ENCODE data around the gene ETFDH. TPM values are rescaled to one million over a fixed set of nuclear protein-coding genes. Genes with fewer than 3 reads are reported as not detected.
A peak's percentile ranks its signal among the peaks of the same experiment; 100 is the strongest.

The ETFDH gene
- total and polyA plus RNA-seq, 2 experiments from 2014 or later, result 11.4 to 17.7 TPM

DNA sequence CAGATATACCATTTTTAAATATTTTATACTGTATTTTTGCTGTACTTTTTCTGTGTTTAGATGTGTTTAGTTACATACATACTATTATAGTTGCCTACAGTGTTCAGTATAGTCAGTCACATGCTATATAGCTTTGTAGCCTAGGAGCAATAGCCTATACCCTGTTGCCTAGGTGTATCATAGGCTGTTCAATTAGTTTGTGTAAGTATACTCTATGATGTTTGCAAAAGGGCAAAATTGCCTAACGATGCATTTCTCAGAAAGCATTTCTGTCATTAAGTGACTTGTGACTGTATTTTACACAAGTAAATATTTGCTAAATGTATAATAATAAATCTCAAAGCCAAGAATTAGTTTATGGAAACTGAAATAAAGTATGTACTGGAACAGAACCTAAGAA lies 9.5 kb downstream of the ETFDH start (continued):
- no peak for TF ChIP-seq JUNB (IDR thresholded peaks at IDR 0.05; ENCODE audit: unreplicated experiment)
- TF ChIP-seq, protein P1, sequence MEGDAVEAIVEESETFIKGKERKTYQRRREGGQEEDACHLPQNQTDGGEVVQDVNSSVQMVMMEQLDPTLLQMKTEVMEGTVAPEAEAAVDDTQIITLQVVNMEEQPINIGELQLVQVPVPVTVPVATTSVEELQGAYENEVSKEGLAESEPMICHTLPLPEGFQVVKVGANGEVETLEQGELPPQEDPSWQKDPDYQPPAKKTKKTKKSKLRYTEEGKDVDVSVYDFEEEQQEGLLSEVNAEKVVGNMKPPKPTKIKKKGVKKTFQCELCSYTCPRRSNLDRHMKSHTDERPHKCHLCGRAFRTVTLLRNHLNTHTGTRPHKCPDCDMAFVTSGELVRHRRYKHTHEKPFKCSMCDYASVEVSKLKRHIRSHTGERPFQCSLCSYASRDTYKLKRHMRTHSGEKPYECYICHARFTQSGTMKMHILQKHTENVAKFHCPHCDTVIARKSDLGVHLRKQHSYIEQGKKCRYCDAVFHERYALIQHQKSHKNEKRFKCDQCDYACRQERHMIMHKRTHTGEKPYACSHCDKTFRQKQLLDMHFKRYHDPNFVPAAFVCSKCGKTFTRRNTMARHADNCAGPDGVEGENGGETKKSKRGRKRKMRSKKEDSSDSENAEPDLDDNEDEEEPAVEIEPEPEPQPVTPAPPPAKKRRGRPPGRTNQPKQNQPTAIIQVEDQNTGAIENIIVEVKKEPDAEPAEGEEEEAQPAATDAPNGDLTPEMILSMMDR (conservative IDR thresholded peaks at IDR 0.05; ENCODE audit: low read depth in 2 of 2), result no peak
- TF ChIP-seq, protein P2, sequence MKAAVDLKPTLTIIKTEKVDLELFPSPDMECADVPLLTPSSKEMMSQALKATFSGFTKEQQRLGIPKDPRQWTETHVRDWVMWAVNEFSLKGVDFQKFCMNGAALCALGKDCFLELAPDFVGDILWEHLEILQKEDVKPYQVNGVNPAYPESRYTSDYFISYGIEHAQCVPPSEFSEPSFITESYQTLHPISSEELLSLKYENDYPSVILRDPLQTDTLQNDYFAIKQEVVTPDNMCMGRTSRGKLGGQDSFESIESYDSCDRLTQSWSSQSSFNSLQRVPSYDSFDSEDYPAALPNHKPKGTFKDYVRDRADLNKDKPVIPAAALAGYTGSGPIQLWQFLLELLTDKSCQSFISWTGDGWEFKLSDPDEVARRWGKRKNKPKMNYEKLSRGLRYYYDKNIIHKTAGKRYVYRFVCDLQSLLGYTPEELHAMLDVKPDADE (IDR thresholded peaks at IDR 0.05), result no peak
- no peak for TF ChIP-seq CREB1 (CRISPR knock-in tag; IDR thresholded peaks at IDR 0.05; ENCODE audit: low read depth)

DNA sequence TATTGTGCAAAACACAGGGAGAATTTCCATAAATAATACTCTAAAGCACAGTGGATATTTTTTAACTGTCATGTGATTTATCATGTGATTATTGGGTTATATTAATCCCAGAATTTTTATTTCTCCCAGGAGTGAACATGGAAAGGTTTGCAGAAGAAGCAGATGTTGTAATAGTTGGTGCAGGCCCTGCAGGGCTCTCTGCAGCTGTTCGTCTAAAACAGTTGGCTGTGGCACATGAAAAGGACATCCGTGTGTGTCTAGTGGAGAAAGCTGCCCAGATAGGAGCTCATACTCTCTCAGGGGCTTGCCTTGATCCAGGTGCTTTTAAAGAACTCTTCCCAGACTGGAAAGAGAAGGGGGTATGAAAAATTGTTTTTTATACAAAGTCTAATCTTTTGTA lies 10.0 kb downstream of the ETFDH start:
- no peaks in the 10 kb centered on the region for H3F3A ChIP-seq (replicated peaks; ENCODE audit: low read depth)
- no peak overlapping the region for H2AFZ ChIP-seq
- no peaks in the 10 kb centered on the region for H3K9me2 ChIP-seq (ENCODE audit: insufficient read depth)
- no peaks in the 10 kb centered on the region for H3K27me3 ChIP-seq (ENCODE audit: insufficient read depth)
- H3K4me3 ChIP-seq, result no peak overlapping the region
- Mint-ChIP-seq H3K4me3 (no peak overlapping the region), H3K4me1 (peaks cover 10% of the 10 kb centered on the region; the same call in 2 of the 3 replicates), H3K9me3 (no peaks in the 10 kb centered on the region), H3K36me3 (ENCODE audit: low read depth) (no peaks in the 10 kb centered on the region), H3K27ac (no peak overlapping the region), H3K27me3 (ENCODE audit: insufficient read depth, low read depth, poor library complexity) (no peaks in the 10 kb centered on the region)
- peaks cover 6% of the 10 kb centered on the region; the same call in 1 of the 2 replicates for H3K4me1 ChIP-seq (ENCODE audit: insufficient read depth)
- no peak for ATAC-seq
- H4K20me1 ChIP-seq (replicated peaks; ENCODE audit: insufficient read depth), result no peaks in the 10 kb centered on the region
- H3K36me3 ChIP-seq (ENCODE audit: insufficient read depth), result no peaks in the 10 kb centered on the region
- H3K27ac ChIP-seq (ENCODE audit: low read depth), result no peak overlapping the region
- DNase-seq (ENCODE audit: low spot score), result no peak
- H3K4me2 ChIP-seq, result no peak overlapping the region
- no peaks in the 10 kb centered on the region for H3K79me2 ChIP-seq (replicated peaks; ENCODE audit: insufficient read depth)
- TF ChIP-seq POLR2AphosphoS5 (IDR thresholded peaks at IDR 0.05; ENCODE audit: low read depth), result no peak
- TF ChIP-seq, protein P2 (IDR thresholded peaks at IDR 0.05), result no peak
- TF ChIP-seq CREB1 (CRISPR knock-in tag; IDR thresholded peaks at IDR 0.05; ENCODE audit: low read depth), result no peak
- no peak for TF ChIP-seq ZNF331 (CRISPR knock-in tag; IDR thresholded peaks at IDR 0.05; ENCODE audit: low read depth)
- TF ChIP-seq JUNB (IDR thresholded peaks at IDR 0.05; ENCODE audit: unreplicated experiment), result no peak
- no peak for TF ChIP-seq NANOG (IDR thresholded peaks at IDR 0.05; ENCODE audit: borderline replicate concordance)

DNA sequence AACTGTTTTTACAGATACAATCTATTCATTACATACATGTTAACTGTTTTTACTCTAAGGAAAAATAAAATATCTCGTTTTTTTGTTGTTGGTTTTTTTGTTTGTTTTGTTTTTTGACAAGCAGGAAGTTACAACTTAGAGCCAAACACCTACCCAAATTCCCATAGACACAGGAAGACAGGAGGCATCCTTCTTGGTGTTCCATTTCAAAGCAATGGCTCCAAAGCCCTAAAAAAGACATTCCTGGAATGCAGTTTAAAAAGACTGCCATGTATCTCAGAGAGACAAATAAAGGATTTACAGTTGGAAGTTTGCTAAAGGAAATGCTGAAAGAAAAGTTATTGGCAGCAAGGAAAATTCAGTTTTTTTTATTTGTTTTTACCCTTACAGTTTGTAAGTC lies 16.7 kb downstream of the ETFDH start:
- H3K4me3 ChIP-seq, result no peak overlapping the region
- H3K27me3 ChIP-seq (ENCODE audit: insufficient read depth), result no peaks in the 10 kb centered on the region
- DNase-seq (ENCODE audit: low spot score) (peak; percentile 61), ATAC-seq (no peak; the same call in 2 of the 3 replicates)
- H3K79me2 ChIP-seq (replicated peaks; ENCODE audit: insufficient read depth), result no peaks in the 10 kb centered on the region
- H4K20me1 ChIP-seq (replicated peaks; ENCODE audit: insufficient read depth), result no peaks in the 10 kb centered on the region
- no peak overlapping the region; the same call in 1 of the 2 replicates for H3K27ac Mint-ChIP-seq
- peaks cover 4% of the 10 kb centered on the region for H3K27me3 Mint-ChIP-seq (ENCODE audit: insufficient read depth, low read depth, poor library complexity)
- H3K36me3 ChIP-seq (ENCODE audit: insufficient read depth), result no peaks in the 10 kb centered on the region
- H3K27ac ChIP-seq (ENCODE audit: low read depth), result peak overlapping the region; percentile 27; the same call in 1 of the 2 replicates
- no peaks in the 10 kb centered on the region for H3K9me2 ChIP-seq (ENCODE audit: insufficient read depth)
- H3K4me1 ChIP-seq (ENCODE audit: insufficient read depth), result peaks cover 14% of the 10 kb centered on the region; the same call in 1 of the 2 replicates
- no peaks in the 10 kb centered on the region for H3K36me3 Mint-ChIP-seq (ENCODE audit: low read depth)
- H3K9me3 Mint-ChIP-seq, result no peaks in the 10 kb centered on the region
- H2AFZ ChIP-seq, result no peak overlapping the region
- H3F3A ChIP-seq (replicated peaks; ENCODE audit: low read depth), result no peaks in the 10 kb centered on the region
- peaks cover 20% of the 10 kb centered on the region; the same call in 2 of the 3 replicates for H3K4me1 Mint-ChIP-seq
- no peak overlapping the region for H3K4me3 Mint-ChIP-seq
- H3K4me2 ChIP-seq, result peak overlapping the region; percentile 14; the same call in 1 of the 2 replicates
- TF ChIP-seq, protein P2 (IDR thresholded peaks at IDR 0.05), result no peak
- TF ChIP-seq, protein P3, sequence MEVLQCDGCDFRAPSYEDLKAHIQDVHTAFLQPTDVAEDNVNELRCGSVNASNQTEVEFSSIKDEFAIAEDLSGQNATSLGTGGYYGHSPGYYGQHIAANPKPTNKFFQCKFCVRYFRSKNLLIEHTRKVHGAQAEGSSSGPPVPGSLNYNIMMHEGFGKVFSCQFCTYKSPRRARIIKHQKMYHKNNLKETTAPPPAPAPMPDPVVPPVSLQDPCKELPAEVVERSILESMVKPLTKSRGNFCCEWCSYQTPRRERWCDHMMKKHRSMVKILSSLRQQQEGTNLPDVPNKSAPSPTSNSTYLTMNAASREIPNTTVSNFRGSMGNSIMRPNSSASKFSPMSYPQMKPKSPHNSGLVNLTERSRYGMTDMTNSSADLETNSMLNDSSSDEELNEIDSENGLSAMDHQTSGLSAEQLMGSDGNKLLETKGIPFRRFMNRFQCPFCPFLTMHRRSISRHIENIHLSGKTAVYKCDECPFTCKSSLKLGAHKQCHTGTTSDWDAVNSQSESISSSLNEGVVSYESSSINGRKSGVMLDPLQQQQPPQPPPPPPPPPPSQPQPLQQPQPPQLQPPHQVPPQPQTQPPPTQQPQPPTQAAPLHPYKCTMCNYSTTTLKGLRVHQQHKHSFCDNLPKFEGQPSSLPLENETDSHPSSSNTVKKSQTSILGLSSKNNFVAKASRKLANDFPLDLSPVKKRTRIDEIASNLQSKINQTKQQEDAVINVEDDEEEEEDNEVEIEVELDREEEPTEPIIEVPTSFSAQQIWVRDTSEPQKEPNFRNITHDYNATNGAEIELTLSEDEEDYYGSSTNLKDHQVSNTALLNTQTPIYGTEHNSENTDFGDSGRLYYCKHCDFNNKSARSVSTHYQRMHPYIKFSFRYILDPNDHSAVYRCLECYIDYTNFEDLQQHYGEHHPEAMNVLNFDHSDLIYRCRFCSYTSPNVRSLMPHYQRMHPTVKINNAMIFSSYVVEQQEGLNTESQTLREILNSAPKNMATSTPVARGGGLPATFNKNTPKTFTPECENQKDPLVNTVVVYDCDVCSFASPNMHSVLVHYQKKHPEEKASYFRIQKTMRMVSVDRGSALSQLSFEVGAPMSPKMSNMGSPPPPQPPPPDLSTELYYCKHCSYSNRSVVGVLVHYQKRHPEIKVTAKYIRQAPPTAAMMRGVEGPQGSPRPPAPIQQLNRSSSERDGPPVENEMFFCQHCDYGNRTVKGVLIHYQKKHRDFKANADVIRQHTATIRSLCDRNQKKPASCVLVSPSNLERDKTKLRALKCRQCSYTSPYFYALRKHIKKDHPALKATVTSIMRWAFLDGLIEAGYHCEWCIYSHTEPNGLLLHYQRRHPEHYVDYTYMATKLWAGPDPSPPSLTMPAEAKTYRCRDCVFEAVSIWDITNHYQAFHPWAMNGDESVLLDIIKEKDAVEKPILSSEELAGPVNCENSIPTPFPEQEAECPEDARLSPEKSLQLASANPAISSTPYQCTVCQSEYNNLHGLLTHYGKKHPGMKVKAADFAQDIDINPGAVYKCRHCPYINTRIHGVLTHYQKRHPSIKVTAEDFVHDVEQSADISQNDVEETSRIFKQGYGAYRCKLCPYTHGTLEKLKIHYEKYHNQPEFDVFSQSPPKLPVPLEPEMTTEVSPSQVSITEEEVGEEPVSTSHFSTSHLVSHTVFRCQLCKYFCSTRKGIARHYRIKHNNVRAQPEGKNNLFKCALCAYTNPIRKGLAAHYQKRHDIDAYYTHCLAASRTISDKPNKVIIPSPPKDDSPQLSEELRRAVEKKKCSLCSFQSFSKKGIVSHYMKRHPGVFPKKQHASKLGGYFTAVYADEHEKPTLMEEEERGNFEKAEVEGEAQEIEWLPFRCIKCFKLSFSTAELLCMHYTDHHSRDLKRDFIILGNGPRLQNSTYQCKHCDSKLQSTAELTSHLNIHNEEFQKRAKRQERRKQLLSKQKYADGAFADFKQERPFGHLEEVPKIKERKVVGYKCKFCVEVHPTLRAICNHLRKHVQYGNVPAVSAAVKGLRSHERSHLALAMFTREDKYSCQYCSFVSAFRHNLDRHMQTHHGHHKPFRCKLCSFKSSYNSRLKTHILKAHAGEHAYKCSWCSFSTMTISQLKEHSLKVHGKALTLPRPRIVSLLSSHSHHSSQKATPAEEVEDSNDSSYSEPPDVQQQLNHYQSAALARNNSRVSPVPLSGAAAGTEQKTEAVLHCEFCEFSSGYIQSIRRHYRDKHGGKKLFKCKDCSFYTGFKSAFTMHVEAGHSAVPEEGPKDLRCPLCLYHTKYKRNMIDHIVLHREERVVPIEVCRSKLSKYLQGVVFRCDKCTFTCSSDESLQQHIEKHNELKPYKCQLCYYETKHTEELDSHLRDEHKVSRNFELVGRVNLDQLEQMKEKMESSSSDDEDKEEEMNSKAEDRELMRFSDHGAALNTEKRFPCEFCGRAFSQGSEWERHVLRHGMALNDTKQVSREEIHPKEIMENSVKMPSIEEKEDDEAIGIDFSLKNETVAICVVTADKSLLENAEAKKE (CRISPR knock-in tag; IDR thresholded peaks at IDR 0.05), result no peak

All from GM23338 (cell line).